OCI-LY3 (cell line): ENCODE data around the gene MGST2.
A peak's percentile ranks its signal among the peaks of the same experiment; 100 is the strongest.

Experiments
- H2AFZ ChIP-seq: fragments of 200-600, 300-600 bp; shearing (Covaris generic); 2 replicates; pipeline ENCODE4 v1.6.0; 2014; ENCODE audit warnings: antibody characterized with exemption, low read depth, low read length
- H3K27ac ChIP-seq: fragments of 200-600, 300-600 bp; sonication (generic); 2 replicates; pipeline ENCODE4 v1.5.1; 2014; ENCODE audit warnings: mild to moderate bottlenecking, low read length, moderate library complexity, mixed read lengths
- H3K27me3 ChIP-seq: fragments of 200-600, 300-600 bp; sonication (generic); 2 replicates; pipeline ENCODE4 v1.6.1; 2014; ENCODE audit warnings: low read depth, low read length, mixed read lengths
- H3K36me3 ChIP-seq: fragments of 200-600, 300-600 bp; sonication (generic); replicated peaks from 2 replicates; pipeline ENCODE3; 2014; ENCODE audit warnings: low read depth, low read length, mixed read lengths
- H3K4me1 ChIP-seq: fragments of 300-600, 200-600 bp; sonication (generic); 2 replicates; pipeline ENCODE4 v1.6.1; 2014; ENCODE audit warnings: low read length, mixed read lengths
- H3K4me2 ChIP-seq: fragments of 200-600, 300-600 bp; sonication (generic); 2 replicates; pipeline ENCODE4 v1.6.1; 2014; ENCODE audit warnings: low read length, mixed read lengths
- H3K4me3 ChIP-seq: fragments of 300-600, 200-600 bp; sonication (generic); 2 replicates; pipeline ENCODE4 v1.5.1; 2014; ENCODE audit warnings: antibody characterized with exemption, mild to moderate bottlenecking, low read length, moderate library complexity
- H3K79me2 ChIP-seq: fragments of 300-600, 200-600 bp; shearing (Covaris generic); 2 replicates; pipeline ENCODE4 v1.6.1; 2014; ENCODE audit warnings: mild to moderate bottlenecking, low read length, mixed read lengths
- H3K9ac ChIP-seq: fragments of 300-600, 200-600 bp; shearing (Covaris generic); 2 replicates; pipeline ENCODE4 v1.6.0; 2014; ENCODE audit warnings: mild to moderate bottlenecking, low read length, moderate library complexity
- H3K9me3 ChIP-seq: fragments of 200-600, 300-600 bp; shearing (Covaris generic); 2 replicates; pipeline ENCODE4 v1.6.1; 2014; ENCODE audit warnings: low read length, mixed read lengths; ENCODE audit not compliant: insufficient read depth
- H4K20me1 ChIP-seq: fragments of 200-600, 300-600 bp; sonication (generic); 2 replicates; pipeline ENCODE4 v1.6.1; 2016; ENCODE audit warnings: low read length, mixed read lengths; ENCODE audit not compliant: insufficient read depth
- CTCF ChIP-seq: fragments of 200-600, 300-600 bp; sonication (generic); IDR thresholded peaks from 2 replicates; pipeline ENCODE4 v1.5.1; 2014; ENCODE audit warnings: antibody characterized with exemption, low read length, low read depth
- EZH2phosphoT487 ChIP-seq: fragments of 200-600 bp; shearing (Covaris generic); IDR thresholded peaks from 2 replicates; pipeline ENCODE4 v1.6.1; 2018; ENCODE audit warnings: antibody characterized with exemption, mixed run types, low read depth

Gene MGST2

GRCh38 chr4:139690419-139690818 is 24.8 kb downstream of the MGST2 start:
- peaks cover 9% of the 10 kb centered on the region for H3K4me1 ChIP-seq
- H4K20me1 ChIP-seq: no peaks in the 10 kb centered on the region
- no peak overlapping the region for H3K4me2 ChIP-seq
- no peaks in the 10 kb centered on the region for H3K36me3 ChIP-seq
- no peak overlapping the region for H2AFZ ChIP-seq
- H3K4me3 ChIP-seq: no peak overlapping the region
- no peak overlapping the region for H3K27ac ChIP-seq
- no peak overlapping the region for H3K9ac ChIP-seq
- H3K9me3 ChIP-seq: no peaks in the 10 kb centered on the region
- TF ChIP-seq CTCF: no peak
- no peak for TF ChIP-seq EZH2phosphoT487
- no peaks in the 10 kb centered on the region for H3K79me2 ChIP-seq
- H3K27me3 ChIP-seq: peaks cover 15% of the 10 kb centered on the region

GRCh38 chr4:139692309-139693012 is 26.8 kb downstream of the MGST2 start:
- TF ChIP-seq EZH2phosphoT487 (no peak), CTCF (peak; percentile 60)
- peak overlapping the region; percentile 87 for H2AFZ ChIP-seq
- H4K20me1 ChIP-seq: no peaks in the 10 kb centered on the region
- no peaks in the 10 kb centered on the region for H3K36me3 ChIP-seq
- H3K4me3 ChIP-seq: no peak overlapping the region
- H3K79me2 ChIP-seq: no peaks in the 10 kb centered on the region
- 0 out of 2 replicates have a peak overlapping the region, but pooled peaks have one; percentile 6 for H3K9ac ChIP-seq
- H3K27ac ChIP-seq: no peak overlapping the region
- H3K9me3 ChIP-seq: no peaks in the 10 kb centered on the region
- H3K4me1 ChIP-seq: peaks cover 9% of the 10 kb centered on the region
- peak overlapping the region; percentile 46 for H3K4me2 ChIP-seq
- peaks cover 13% of the 10 kb centered on the region for H3K27me3 ChIP-seq

- H3K4me3 ChIP-seq: no peak overlapping the region
- H3K36me3 ChIP-seq: no peaks in the 10 kb centered on the region
- H3K9me3 ChIP-seq: no peaks in the 10 kb centered on the region
- H3K27ac ChIP-seq: no peak overlapping the region
- H3K79me2 ChIP-seq: no peaks in the 10 kb centered on the region
- H3K4me1 ChIP-seq: peaks cover 9% of the 10 kb centered on the region
- TF ChIP-seq CTCF: no peak
- TF ChIP-seq EZH2phosphoT487: no peak
- H2AFZ ChIP-seq: no peak overlapping the region
- H4K20me1 ChIP-seq: no peaks in the 10 kb centered on the region
- H3K4me2 ChIP-seq: no peak overlapping the region
- H3K9ac ChIP-seq: no peak overlapping the region
- H3K27me3 ChIP-seq: peaks cover 7% of the 10 kb centered on the region; the same call in 1 of the 2 replicates
These were observed 29.0 kb downstream of the MGST2 start for GRCh38 chr4:139694522-139695107.

- Histone ChIP-seq H3K36me3 (no peaks in the 10 kb centered on the region), H2AFZ (no peak overlapping the region), H3K27ac (no peak overlapping the region), H3K4me3 (no peak overlapping the region), H3K4me2 (no peak overlapping the region), H3K27me3 (peaks cover 7% of the 10 kb centered on the region; the same call in 1 of the 2 replicates), H3K9me3 (no peaks in the 10 kb centered on the region), H3K9ac (no peak overlapping the region), H4K20me1 (no peaks in the 10 kb centered on the region), H3K79me2 (no peaks in the 10 kb centered on the region), H3K4me1 (peaks cover 9% of the 10 kb centered on the region)
- TF ChIP-seq EZH2phosphoT487 (no peak), CTCF (no peak)
These were observed 30.9 kb downstream of the MGST2 start for GRCh38 chr4:139696491-139696890.
